HepG2 (cell line): Measurements from ENCODE around the gene FRS2. TPM values are rescaled to one million over a fixed set of nuclear protein-coding genes. Genes with fewer than 3 reads are reported as not detected.

ENCODE experiments used
- ARID5B ChIP-seq: IDR thresholded peaks from 2 replicates; pipeline ENCODE4 v1.4.0; 2020; ENCODE audit warnings: mild to moderate bottlenecking, missing genetic modification reagents
- FOXO1 ChIP-seq: sonication (generic); formaldehyde crosslinking; IDR thresholded peaks from 2 replicates; pipeline ENCODE4 v1.4.0; 2020; ENCODE audit warnings: missing genetic modification reagents
- GATAD2A ChIP-seq: IDR thresholded peaks from 2 replicates; pipeline ENCODE4 v1.6.1; 2016
- KLF6 ChIP-seq: IDR thresholded peaks from 2 replicates; pipeline ENCODE4 v1.8.0; 2016; ENCODE audit warnings: missing biosample characterization, missing genetic modification reagents
- MYC ChIP-seq: sonication (generic); formaldehyde crosslinking; IDR thresholded peaks from 2 replicates; pipeline ENCODE4 v1.9.0; 2021; ENCODE audit warnings: missing genetic modification reagents, borderline replicate concordance
- NAIF1 ChIP-seq: sonication (generic); formaldehyde crosslinking; IDR thresholded peaks from 2 replicates; pipeline ENCODE4 v1.5.0; 2020; ENCODE audit warnings: mild to moderate bottlenecking, missing genetic modification reagents, borderline replicate concordance
- NFAT5 ChIP-seq: sonication (generic); formaldehyde crosslinking; IDR thresholded peaks from 2 replicates; pipeline ENCODE4 v1.4.0; 2020; ENCODE audit warnings: missing genetic modification reagents
- PAWR ChIP-seq: sonication (generic); formaldehyde crosslinking; IDR thresholded peaks from 2 replicates; pipeline ENCODE4 v1.4.0; 2020; ENCODE audit warnings: missing genetic modification reagents, mild to moderate bottlenecking, borderline replicate concordance
- RAD21 ChIP-seq: fragments of 450-650 bp; formaldehyde crosslinking; IDR thresholded peaks from 2 replicates; pipeline ENCODE4 v1.5.0; 2020; ENCODE audit warnings: mild to moderate bottlenecking
- REXO4 ChIP-seq: sonication (generic); formaldehyde crosslinking; IDR thresholded peaks from 2 replicates; pipeline ENCODE4 v1.8.0; 2022; ENCODE audit warnings: missing genetic modification reagents, mild to moderate bottlenecking, borderline replicate concordance
- SALL2 ChIP-seq: sonication (generic); formaldehyde crosslinking; IDR thresholded peaks from 2 replicates; pipeline ENCODE4 v1.8.1; 2023; ENCODE audit warnings: mild to moderate bottlenecking, missing genetic modification reagents, inconsistent platforms
- TAF1 ChIP-seq: sonication (generic); formaldehyde crosslinking; IDR thresholded peaks from 2 replicates; pipeline ENCODE4 v1.4.0; 2020; ENCODE audit warnings: missing genetic modification reagents
- ZEB1 ChIP-seq: IDR thresholded peaks from 2 replicates; pipeline ENCODE4 v1.6.1; 2012; ENCODE audit warnings: mild to moderate bottlenecking, low read depth, inconsistent platforms; ENCODE audit not compliant: insufficient replicate concordance
- ZNF10 ChIP-seq: sonication (generic); formaldehyde crosslinking; IDR thresholded peaks from 2 replicates; pipeline ENCODE4 v1.4.0; 2020; ENCODE audit warnings: mild to moderate bottlenecking, low read depth, missing genetic modification reagents, borderline replicate concordance
- ZNF317 ChIP-seq: sonication (generic); formaldehyde crosslinking; IDR thresholded peaks from 2 replicates; pipeline ENCODE4 v1.5.0; 2020; ENCODE audit warnings: mild to moderate bottlenecking, missing genetic modification reagents
- ZNF343 ChIP-seq: sonication (generic); formaldehyde crosslinking; IDR thresholded peaks from 2 replicates; pipeline ENCODE4 v1.4.0; 2020; ENCODE audit warnings: mild to moderate bottlenecking, missing genetic modification reagents
- ZNF468 ChIP-seq: sonication (generic); formaldehyde crosslinking; IDR thresholded peaks from 2 replicates; pipeline ENCODE4 v1.8.0; 2022; ENCODE audit warnings: mild to moderate bottlenecking, moderate library complexity, missing genetic modification reagents
- polyA plus RNA-seq, 8 experiments: library from polyadenylated mRNA; depleted of rRNA in 3 of 8; stranded (reverse) in 7 of 8; unstranded in 1 of 8; fragments of >200 nt; fragmentation: Illumina TruSeq in 4 of 8; extraction: Trizol in 4 of 8; gene quantifications; 2 replicates each; pipeline versions ENCODE4 v1.2.1 to v1.2.3, GENCODE V29; 2011 to 2016; ENCODE audit warnings: low read depth in 4 of 8, missing spikeins in 1 of 8, mixed read lengths in 1 of 8; ENCODE audit not compliant: insufficient read depth in 1 of 8
- total RNA-seq, 5 experiments: library from RNA; depleted of rRNA; stranded (reverse); fragments of >200 nt; fragmentation: Illumina TruSeq; extraction: Trizol; gene quantifications; 2 replicates each; pipeline ENCODE4 v1.2.3, GENCODE V29; 2016; ENCODE audit warnings: low read depth in 1 of 5

Gene FRS2
- total and polyA plus RNA-seq, 2 of the 13 experiments (the other 11 are each of a cell fraction or from before 2014, with no cell fraction given), result 8.3 to 16.8 TPM

- no peak for TF ChIP-seq ZNF10 (CRISPR knock-in tag)
- peak; percentile 51 for TF ChIP-seq GATAD2A (CRISPR knock-in tag)
- no peak for TF ChIP-seq ZNF343 (CRISPR knock-in tag)
- TF ChIP-seq TAF1 (CRISPR knock-in tag), result peak; percentile 97
- no peak; the same call in none of the 2 replicates for TF ChIP-seq RAD21 (CRISPR knock-in tag)
- TF ChIP-seq ZNF317 (CRISPR knock-in tag), result peak; percentile 66; the same call in 1 of the 2 replicates
- TF ChIP-seq SALL2 (CRISPR knock-in tag), result peak; percentile 93
- 0 out of 2 replicates have a peak, but pooled peaks have one; percentile 75 for TF ChIP-seq REXO4 (CRISPR knock-in tag)
- peak; percentile 92 for TF ChIP-seq KLF6 (CRISPR knock-in tag)
- TF ChIP-seq FOXO1 (CRISPR knock-in tag), result peak; percentile 70; the same call in 1 of the 2 replicates
- peak; percentile 93; the same call in 1 of the 2 replicates for TF ChIP-seq ZNF468 (CRISPR knock-in tag)
- TF ChIP-seq NAIF1 (CRISPR knock-in tag), result 0 out of 2 replicates have a peak, but pooled peaks have one; percentile 33
- TF ChIP-seq MYC (CRISPR knock-in tag), result peak; percentile 100
- TF ChIP-seq PAWR (CRISPR knock-in tag), result no peak
- no peak for TF ChIP-seq ZEB1
- TF ChIP-seq ARID5B (CRISPR knock-in tag), result peak; percentile 63
- peak; percentile 92 for TF ChIP-seq NFAT5 (CRISPR knock-in tag)
Observed at GRCh38 chr12:69585189-69586062, 115.2 kb downstream of the FRS2 start, which contains the start of gene CCT2 (continued).
